Measurements from ENCODE around the gene BRDT. TPM values are rescaled to one million over a fixed set of nuclear protein-coding genes. Genes with fewer than 3 reads are reported as not detected.

BRDT gene
- total RNA-seq, 4 donors from 2014 or later: 0.30 TPM; not detected in 3

DNA sequence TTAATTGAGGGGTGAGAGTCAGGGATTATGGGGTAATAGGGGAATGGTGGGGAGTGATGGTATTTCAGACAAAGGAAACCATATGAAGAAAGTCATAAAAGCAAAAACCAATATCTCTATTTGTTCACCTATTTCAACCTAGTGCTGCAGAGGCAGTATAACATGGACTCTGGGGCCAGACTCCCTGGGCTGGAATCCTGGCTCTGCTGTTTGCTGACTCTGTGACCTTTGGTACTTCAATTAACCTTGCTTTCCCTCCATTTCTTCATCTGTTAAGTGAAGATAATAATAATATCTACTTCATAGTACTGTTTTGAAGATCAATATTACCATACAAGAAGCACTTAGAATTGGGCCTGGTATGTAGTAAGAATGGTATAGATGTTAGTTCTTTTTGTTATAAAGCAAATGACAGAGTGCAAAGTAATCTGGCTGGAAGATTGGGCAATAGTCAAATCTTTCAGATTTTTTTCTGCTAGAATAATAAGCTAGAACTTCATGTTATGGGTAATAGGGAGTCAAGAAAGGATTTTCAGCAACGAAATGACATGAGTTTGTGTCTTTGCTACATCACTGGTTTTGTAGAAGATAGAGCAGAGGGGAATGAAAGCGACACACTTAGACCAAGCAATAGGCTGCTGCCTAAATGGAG lies 89.6 kb downstream of the BRDT start:
- no peaks in the 10 kb centered on the region for H3K36me3 ChIP-seq
- DNase-seq (ENCODE audit: low spot score in 2 of 2): no peak
- H3K4me1 ChIP-seq: no peaks in the 10 kb centered on the region
- H3K27ac ChIP-seq: no peak overlapping the region
- no peak overlapping the region for H3K4me3 ChIP-seq
- H3K27me3 ChIP-seq: no peaks in the 10 kb centered on the region
- TF ChIP-seq POLR2A (IDR thresholded peaks at IDR 0.05): no peak
- TF ChIP-seq, protein P1, sequence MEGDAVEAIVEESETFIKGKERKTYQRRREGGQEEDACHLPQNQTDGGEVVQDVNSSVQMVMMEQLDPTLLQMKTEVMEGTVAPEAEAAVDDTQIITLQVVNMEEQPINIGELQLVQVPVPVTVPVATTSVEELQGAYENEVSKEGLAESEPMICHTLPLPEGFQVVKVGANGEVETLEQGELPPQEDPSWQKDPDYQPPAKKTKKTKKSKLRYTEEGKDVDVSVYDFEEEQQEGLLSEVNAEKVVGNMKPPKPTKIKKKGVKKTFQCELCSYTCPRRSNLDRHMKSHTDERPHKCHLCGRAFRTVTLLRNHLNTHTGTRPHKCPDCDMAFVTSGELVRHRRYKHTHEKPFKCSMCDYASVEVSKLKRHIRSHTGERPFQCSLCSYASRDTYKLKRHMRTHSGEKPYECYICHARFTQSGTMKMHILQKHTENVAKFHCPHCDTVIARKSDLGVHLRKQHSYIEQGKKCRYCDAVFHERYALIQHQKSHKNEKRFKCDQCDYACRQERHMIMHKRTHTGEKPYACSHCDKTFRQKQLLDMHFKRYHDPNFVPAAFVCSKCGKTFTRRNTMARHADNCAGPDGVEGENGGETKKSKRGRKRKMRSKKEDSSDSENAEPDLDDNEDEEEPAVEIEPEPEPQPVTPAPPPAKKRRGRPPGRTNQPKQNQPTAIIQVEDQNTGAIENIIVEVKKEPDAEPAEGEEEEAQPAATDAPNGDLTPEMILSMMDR (IDR thresholded peaks at IDR 0.05): no peak
- TF ChIP-seq EP300 (IDR thresholded peaks at IDR 0.05): no peak
- no peaks in the 10 kb centered on the region for H3K9me3 ChIP-seq
- 85 to 88% methylated on average over 2 of the region's 2 CpGs for WGBS, 2 donors

DNA sequence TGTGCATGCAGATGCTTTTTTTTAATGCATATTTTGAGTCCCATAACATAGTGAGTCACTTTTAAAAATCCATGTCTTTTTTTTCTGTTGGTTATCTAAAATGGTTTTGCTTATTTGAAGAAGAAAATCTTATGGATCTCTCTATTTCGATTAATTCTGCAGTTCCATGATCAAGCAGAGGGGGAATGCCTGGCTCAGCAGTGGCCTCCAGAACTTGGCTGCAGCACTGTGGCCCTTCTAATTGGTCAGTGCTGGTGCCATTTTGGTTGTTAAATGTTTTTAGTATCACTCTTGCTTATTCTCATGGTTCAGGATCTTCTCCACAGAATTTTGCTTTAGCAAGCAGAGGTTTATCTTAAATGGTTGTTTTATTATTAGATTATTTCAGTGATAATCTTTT lies 91.8 kb downstream of the BRDT start:
- Histone ChIP-seq H3K36me3 (no peaks in the 10 kb centered on the region), H3K27me3 (no peaks in the 10 kb centered on the region), H3K9me3 (no peaks in the 10 kb centered on the region), H3K4me1 (no peaks in the 10 kb centered on the region), H3K27ac (no peak overlapping the region), H3K4me3 (no peak overlapping the region)
- no peak for DNase-seq (ENCODE audit: low spot score in 2 of 2)
- WGBS, 2 donors: 93 to 96% methylated on average over 1 of the region's 1 CpG
- TF ChIP-seq EP300 (IDR thresholded peaks at IDR 0.05): no peak

DNA sequence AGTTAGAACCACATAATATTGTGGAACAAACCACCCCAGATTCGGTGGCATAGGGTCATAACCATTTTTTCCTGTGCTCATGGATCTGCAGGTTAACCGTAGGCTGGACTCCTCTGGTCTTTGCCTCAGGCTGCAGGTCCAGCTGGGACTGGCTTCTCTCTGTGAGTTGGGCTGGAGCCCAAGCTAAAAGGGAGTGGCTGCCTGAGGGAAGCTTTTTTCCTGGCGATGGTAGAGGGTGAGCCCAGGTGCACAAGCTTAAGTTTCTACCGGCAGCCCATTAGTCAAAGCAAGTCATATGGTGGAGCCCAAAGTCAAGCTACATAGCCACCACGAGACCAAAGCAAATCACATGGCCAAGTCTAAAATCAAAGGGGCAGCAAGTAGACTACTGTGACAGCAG lies 94.4 kb downstream of the BRDT start:
- 82 to 84% methylated on average over 5 of the region's 5 CpGs for WGBS, 2 donors
- no peaks in the 10 kb centered on the region for H3K36me3 ChIP-seq
- no peaks in the 10 kb centered on the region for H3K4me1 ChIP-seq

DNA sequence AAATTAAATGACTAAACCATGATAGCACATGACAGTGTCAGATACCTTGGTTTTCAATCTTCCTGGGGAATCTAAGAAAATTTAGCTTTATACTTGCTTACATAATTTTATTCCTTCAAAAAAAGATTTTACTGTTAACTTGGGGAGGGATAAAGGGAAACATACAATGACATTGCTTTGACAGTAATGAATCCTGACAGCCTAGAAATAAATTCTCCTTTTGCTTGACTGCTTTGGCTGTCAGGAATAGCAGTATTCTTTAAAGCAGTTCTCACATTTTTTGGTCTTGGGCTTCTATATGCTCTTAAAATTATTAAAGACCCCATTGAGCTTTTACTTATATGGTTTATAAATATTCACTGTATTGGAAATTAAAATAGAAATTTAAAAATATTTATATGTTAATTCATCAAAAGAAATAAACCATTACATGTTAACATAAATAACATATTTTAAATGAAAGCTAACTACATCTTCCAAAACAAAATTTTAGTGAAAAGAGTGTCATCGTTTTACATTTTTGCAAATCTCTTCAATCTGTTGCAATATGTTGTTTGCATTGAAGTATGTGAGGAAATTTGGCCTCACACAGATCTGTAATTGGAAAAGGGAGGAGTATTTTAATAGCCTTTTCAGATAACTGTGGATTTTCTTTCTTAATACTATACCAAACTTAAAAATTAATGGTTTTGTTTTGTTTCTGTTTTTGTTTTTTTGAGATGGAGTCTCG lies 96.7 kb downstream of the BRDT start:
- no peaks in the 10 kb centered on the region for H3K4me1 ChIP-seq
- H3K36me3 ChIP-seq: no peaks in the 10 kb centered on the region
- TF ChIP-seq EP300 (IDR thresholded peaks at IDR 0.05): no peak
- DNase-seq (ENCODE audit: low spot score in 2 of 2): no peak
- no peak overlapping the region for H3K27ac ChIP-seq
- H3K9me3 ChIP-seq: no peaks in the 10 kb centered on the region
- no peaks in the 10 kb centered on the region for H3K27me3 ChIP-seq
- 91 to 92% methylated on average over 2 of the region's 2 CpGs for WGBS, 2 donors
- H3K4me3 ChIP-seq: no peak overlapping the region

More for the DNA sequence above, 94.4 kb downstream of the BRDT start:
- H3K9me3 ChIP-seq: no peaks in the 10 kb centered on the region
- H3K4me3 ChIP-seq: no peak overlapping the region
- TF ChIP-seq POLR2A (IDR thresholded peaks at IDR 0.05) (no peak), EP300 (IDR thresholded peaks at IDR 0.05) (no peak)
- TF ChIP-seq, protein P1 (IDR thresholded peaks at IDR 0.05): no peak
- H3K27me3 ChIP-seq: no peaks in the 10 kb centered on the region
- no peak overlapping the region for H3K27ac ChIP-seq
- DNase-seq (ENCODE audit: low spot score in 2 of 2): no peak

DNA sequence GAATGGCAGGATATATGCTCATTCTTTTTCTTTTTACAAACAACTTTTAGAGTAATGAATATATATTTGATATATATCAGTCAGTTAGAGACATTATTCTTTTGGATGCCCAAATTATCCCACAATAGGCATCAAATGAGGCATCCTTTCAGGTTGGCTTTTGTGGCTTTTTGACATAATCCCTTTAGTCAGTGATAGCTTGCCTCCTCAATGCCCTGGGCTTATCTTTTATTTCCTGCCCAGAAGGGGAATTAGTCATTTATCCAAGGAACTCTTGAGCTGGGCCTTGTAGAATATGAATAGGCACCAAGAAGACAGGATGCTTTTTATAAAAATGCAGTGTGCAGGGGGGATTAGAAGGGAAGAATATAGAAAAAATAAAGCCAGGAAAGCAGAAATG lies 102.7 kb downstream of the BRDT start:
- no peak for DNase-seq (ENCODE audit: low spot score in 2 of 2)
- TF ChIP-seq, protein P1 (IDR thresholded peaks at IDR 0.05): no peak
- TF ChIP-seq EP300 (IDR thresholded peaks at IDR 0.05) (no peak), POLR2A (IDR thresholded peaks at IDR 0.05) (no peak)
- no peaks in the 10 kb centered on the region for H3K27me3 ChIP-seq
- no peak overlapping the region for H3K4me3 ChIP-seq
- no peaks in the 10 kb centered on the region for H3K9me3 ChIP-seq
- H3K4me1 ChIP-seq: no peaks in the 10 kb centered on the region
- no peaks in the 10 kb centered on the region for H3K36me3 ChIP-seq
- H3K27ac ChIP-seq: no peak overlapping the region

Other genes with a start within 250 kb of the BRDT start
- gene TGFBR3, start 63.2 kb upstream of the BRDT start, total RNA-seq: 100 to 1,000 TPM; 116 to 306 (median 171) TPM
- gene EPHX4, start 80.6 kb downstream of the BRDT start, total RNA-seq: 1 to 10 TPM in 1 of 4 donors, not detected in 3; 1.1 TPM
- not detected for gene SETSIP, start 126.0 kb downstream of the BRDT start, total RNA-seq
- gene BTBD8, start 130.9 kb downstream of the BRDT start, total RNA-seq: 10 to 100 TPM in 2 of 4 donors, 1 to 10 TPM in 2; 7.8 to 19.0 (median 14.4) TPM